HUDEP-2 (cell line): Measurements from ENCODE around the gene GSK3B.

ENCODE experiments used
- DNase-seq, 76 experiments: peaks; one replicate each; lab custom pipeline; 2025; ENCODE audit not compliant: unreplicated experiment in 76 of 76; lab: John Stamatoyannopoulos, UW

GSK3B gene

DNA sequence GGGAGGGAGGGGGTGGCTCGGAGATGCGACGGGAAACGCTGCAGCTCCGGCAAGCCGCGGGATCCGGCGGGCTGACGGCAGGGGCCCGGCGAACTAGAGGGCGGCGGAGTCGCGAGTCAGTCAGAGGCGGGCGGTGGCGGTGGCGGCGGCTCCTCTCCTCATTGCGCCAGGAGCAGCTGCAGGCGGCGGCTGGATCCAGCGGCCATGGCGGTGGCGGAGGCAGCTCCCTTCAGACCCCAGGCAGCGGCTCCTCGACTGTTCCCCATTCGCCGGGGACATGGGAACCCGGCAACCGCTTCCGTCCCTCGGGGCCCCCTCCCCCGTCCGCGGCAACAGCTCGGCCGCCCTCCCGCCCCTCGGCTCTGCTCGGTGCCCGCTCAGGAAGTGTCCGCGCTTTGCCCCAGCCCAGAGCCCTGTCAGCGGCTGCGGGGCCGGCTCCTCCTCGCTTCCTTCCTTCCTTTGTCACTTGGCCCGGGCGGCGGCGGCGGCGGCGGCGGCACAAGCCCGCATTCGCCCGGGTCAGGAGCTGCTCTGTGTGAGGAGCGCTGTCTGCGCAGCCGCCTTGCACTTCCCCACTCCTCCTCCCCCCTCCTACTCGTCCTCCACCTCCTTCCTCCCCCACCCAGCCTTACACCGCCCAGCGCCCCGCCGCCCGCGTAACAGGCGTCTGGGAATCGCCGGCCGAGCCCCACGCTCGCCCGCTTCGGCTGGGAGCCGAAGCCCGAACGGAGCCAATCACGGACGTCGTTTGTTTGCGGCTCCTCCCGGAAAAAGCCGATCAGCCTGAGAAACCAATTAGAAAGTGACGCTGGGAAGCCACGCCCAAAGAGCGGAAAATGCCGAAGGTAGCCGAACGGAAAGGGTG lies at the start of gene GSK3B:
Gene GSK3B (minus strand): TSS at position 537 of the 865 bp plus-strand sequence. CDS start 1,013 bp downstream, outside the sequence.
- DNase-seq: peak in 70 of 76 experiments; percentile 4 to 100 (median 78)

- DNase-seq: no peak
These were observed 49.4 kb upstream of the GSK3B start for GRCh38 chr3:120143676-120144075.

GRCh38 chr3:120142236-120142635 lies 48.0 kb upstream of the GSK3B start:
- DNase-seq: no peak

GRCh38 chr3:120140098-120140742 lies 46.0 kb upstream of the GSK3B start:
- no peak for DNase-seq

- no peak for DNase-seq
These were observed 44.9 kb upstream of the GSK3B start for GRCh38 chr3:120139140-120139539.

GRCh38 chr3:120137548-120137947 lies 43.3 kb upstream of the GSK3B start:
- no peak for DNase-seq

- no peak for DNase-seq
These were observed 36.4 kb upstream of the GSK3B start for GRCh38 chr3:120130656-120131055.

- no peak for DNase-seq
These were observed 35.7 kb upstream of the GSK3B start for GRCh38 chr3:120129718-120130513.

DNA sequence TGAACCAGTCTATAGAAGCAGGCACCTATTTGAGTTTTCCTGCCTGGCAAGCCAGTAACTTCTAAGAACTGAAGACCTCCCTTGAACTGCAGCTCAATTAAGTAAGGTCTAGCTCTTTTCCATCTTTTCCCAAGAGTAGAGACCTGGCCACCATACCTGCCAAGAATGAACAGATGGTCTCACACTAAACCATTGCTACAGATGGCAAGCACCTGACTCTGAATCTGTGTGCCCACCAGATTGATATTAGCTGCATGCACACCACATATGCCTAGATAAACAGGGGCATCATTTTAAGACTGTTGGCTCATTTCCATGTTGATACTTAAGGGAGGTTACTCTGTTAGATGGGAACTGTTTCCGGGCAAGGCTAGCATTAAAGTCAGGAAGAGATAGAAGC lies 34.8 kb upstream of the GSK3B start:
- DNase-seq: no peak

- DNase-seq: no peak
These were observed 31.7 kb upstream of the GSK3B start for GRCh38 chr3:120125992-120126391.

DNA sequence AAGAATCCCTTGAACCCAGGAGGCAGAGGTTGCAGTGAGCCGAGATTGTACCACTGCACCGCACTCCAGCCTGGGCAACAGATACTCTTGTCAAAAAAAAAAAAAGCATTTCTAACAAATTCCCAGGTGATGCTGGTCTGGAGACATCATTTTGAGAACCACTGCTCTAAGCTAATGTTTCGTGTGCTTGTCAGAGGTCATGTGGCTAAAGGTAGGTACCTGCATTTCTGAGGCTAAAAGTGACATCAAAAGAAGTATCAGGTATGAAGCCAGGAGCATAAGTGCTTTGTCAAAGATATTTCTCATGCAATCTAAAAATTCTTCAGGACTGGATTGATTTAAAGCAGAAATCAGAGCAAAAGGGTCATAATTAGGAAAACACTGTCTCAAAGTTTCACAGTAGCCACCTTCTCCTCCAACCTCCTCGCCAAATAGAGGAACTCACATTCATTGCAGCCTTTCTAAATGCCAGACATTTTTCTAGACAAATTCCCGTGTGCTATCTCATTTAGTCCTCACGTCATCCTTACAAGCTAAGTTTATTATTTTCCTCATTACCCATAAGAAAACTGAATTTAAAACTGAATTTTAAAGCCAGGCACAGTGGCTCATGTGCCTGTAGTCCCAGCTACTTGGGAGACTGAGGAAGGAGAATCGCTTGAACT lies 25.7 kb upstream of the GSK3B start:
- DNase-seq: no peak

DNA sequence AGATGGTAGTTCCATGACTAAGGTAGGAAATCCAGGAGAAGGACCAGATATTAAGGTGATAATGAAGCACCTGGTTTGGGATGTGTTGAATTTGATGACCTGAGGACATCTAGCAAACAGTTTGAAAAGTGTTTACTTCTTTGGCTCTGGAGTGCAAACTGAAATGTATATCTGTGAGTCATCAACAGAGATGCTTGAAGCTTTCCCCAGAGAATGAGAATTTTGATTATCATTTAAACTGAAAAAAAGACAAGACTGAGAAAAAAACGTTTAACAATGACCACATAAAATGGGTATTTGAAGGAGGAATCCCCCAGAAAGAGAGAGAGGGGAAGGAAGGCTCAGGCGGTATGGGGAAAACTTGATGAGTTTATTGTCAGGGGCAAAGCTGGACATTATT lies 20.7 kb upstream of the GSK3B start:
- DNase-seq: no peak

- no peak for DNase-seq
These were observed 20.1 kb upstream of the GSK3B start for GRCh38 chr3:120114376-120114775.

DNA sequence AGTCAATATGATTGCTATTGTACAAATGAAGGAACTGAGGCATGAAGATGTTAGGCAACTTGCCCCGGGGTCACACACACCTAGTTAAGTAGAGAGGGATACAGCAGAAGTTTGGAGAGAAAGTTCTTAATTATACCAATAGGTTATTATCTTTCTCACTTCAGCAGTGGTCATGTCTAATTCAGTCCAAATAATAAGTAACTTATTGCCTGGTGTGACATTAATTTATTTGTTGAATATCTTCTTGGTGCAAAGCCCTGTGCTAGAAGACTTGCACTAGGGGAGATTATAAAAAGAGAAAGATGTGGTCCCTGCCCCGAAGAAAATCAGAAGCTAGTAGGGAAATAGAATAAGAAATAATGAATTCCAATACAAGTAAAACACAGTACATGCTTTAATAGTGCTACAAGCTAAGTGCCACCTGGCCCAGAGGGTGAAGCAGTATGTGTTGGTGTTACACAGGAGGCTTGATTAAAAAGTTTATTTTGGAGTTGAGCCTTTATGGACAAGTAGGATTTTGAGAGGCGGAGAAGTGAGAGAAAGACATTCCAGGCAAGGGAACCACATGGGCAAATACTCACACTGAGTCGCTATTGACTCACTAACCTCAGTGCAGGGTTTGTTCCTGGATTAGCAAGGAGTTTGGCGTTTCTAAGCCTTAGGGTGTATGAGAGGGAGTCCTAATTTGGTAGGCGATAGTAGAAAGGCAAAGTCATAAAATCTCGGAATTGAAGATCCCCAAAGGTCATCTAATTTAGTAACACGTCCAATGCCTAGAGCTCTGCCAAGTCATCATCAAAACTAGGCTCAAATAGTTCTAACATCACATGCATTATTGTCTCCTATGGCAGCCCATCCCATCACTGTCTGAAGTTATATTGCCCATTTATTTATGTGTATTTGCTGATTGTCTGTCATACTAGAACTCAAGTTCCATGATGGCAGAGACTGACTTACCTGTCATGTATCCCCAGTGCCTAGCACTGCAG lies 19.2 kb upstream of the GSK3B start:
- no peak for DNase-seq

DNA sequence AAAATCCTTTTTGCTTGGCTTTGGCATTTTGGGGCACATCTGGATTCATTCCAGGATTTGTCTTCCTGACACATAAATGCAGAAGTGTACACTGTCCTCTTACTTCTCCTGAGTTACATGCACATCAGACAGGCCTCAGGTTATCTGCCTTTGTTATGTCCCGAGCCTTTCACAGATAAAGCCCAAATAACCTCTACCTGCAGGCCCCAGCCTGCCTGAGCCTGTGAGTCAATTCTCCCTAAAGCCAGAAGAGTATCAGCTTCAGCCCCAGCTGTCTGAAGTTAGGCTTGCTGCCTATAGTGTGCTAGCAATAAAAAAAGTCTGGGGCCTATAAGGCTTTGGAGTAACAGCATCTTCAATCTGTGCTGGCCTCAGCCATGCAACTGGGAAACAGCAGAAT lies 17.7 kb upstream of the GSK3B start:
- DNase-seq: no peak

DNA sequence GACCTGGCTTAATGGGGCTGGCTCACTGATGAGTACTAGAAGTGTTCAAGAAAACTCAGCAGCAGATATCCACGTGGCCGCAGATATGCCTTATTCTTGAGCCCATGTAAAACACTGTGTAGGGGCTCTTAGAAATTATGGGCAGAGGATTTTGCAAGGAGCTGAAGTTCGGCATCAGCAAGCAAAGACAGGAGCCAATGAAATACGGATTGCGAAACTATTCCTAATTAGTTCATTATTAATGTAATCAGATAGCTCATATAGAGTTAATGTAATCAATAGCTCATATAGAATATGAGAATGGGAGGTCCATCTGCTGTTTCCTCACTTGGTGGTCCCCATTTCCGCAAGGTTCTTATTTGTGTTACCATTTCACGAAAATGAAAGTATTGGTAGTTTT lies 9.0 kb upstream of the GSK3B start:
- DNase-seq: no peak

- DNase-seq: no peak
These were observed 8.4 kb upstream of the GSK3B start for GRCh38 chr3:120102674-120103073.

DNA sequence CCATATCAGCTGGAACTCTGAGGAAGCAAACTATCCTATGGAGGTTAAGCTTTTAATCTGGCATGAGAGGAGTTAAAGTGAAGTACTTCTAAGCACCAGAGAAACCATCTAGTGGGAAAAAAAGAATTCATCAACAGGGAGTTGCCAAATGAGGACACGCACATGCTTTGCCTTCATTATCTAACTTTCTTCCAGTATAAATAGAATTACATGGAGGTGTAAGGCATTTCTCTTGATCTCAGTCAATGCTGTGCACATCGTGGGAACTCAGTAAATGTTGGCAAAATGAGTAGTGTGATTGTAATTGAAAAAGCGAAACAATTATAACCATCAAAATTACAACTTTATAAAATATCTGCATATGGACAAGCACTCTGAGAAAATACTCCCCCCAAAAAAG lies 8.0 kb upstream of the GSK3B start:
- DNase-seq: no peak

DNA sequence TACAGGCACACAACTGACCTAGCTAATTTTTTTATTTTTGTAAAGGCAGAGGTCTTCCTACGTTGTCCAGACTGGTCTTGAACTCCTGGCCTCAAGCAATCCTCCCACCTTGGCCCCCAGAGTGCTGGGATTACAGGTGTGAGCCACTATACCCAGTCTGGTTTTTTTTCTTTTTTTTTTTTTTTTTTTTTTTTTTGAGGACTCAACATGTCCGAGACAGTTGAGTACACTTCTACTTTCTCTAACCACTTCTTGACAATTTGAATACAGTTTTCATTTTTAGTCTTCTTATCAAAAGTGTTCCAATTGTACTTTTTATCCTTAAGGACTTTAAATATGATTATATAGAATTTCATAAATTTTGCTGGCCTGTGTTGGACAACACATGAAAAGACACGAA lies 7.4 kb upstream of the GSK3B start:
- DNase-seq: no peak

- no peak for DNase-seq
These were observed 6.5 kb upstream of the GSK3B start for GRCh38 chr3:120100711-120101110.
